Measurements from ENCODE around the gene FKBP15. TPM values are rescaled to one million over a fixed set of nuclear protein-coding genes. Genes with fewer than 3 reads are reported as not detected.
"Not testable (repeated sequence)": the region's sequence is repeated elsewhere in the genome, so short reads cannot be mapped to it uniquely, and the experiment has no call there.

The FKBP15 gene
- total RNA-seq, 1 experiment from 2014 or later, result 23.5 TPM

DNA sequence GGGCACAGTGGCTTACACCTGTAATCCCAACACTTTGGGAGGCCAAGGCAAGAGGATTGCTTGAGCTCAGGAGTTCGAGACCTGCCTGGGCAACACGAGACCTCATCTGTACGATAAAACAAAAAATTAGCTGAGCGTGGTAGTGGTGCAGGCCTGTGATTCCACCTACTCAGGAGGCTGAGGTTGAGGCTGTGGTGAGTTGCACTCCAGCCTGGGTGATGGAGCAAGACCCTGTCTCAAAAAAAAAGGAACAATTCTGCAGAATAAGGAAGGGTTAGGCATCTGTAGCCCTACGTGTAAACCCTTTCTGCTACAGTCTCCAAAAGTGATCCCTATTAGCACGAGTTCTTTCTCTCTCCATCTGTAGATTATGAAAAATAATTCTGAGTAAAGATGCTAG is 34.4 kb upstream of the FKBP15 start:
- no peak overlapping the region for H3K4me3 ChIP-seq (ENCODE audit: low read depth, low read length, poor library complexity, severe bottlenecking)
- DNase-seq (ENCODE audit: low spot score), result no peak
- CTCF ChIA-PET, result no interaction called here
- TF ChIP-seq EZH2 (IDR thresholded peaks at IDR 0.05; ENCODE audit: borderline replicate concordance, low read depth, low read length, poor library complexity, severe bottlenecking), result no peak
- TF ChIP-seq, protein P1, sequence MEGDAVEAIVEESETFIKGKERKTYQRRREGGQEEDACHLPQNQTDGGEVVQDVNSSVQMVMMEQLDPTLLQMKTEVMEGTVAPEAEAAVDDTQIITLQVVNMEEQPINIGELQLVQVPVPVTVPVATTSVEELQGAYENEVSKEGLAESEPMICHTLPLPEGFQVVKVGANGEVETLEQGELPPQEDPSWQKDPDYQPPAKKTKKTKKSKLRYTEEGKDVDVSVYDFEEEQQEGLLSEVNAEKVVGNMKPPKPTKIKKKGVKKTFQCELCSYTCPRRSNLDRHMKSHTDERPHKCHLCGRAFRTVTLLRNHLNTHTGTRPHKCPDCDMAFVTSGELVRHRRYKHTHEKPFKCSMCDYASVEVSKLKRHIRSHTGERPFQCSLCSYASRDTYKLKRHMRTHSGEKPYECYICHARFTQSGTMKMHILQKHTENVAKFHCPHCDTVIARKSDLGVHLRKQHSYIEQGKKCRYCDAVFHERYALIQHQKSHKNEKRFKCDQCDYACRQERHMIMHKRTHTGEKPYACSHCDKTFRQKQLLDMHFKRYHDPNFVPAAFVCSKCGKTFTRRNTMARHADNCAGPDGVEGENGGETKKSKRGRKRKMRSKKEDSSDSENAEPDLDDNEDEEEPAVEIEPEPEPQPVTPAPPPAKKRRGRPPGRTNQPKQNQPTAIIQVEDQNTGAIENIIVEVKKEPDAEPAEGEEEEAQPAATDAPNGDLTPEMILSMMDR (conservative IDR thresholded peaks at IDR 0.05; ENCODE audit: low read depth, low read length), result no peak
- peaks cover 23% of the 10 kb centered on the region for H3K36me3 ChIP-seq (ENCODE audit: insufficient read depth, low read length, poor library complexity, severe bottlenecking)
- no peaks in the 10 kb centered on the region for H3K27me3 ChIP-seq (replicated peaks; ENCODE audit: insufficient read depth, low read depth, low read length, poor library complexity)
- no peaks in the 10 kb centered on the region for H3K9me3 ChIP-seq (ENCODE audit: low read depth, low read length, poor library complexity, severe bottlenecking)
- H3K27ac ChIP-seq (ENCODE audit: low read depth, low read length, poor library complexity, severe bottlenecking), result no peak overlapping the region
- POLR2A ChIA-PET (ENCODE audit: low non-redundant PET), result no interaction called here
- intact Hi-C loops (cut with micrococcal nuclease; ENCODE audit: unreplicated experiment), result no loop called here
- no peaks in the 10 kb centered on the region for H3K4me1 ChIP-seq (ENCODE audit: insufficient read depth, low read length, poor library complexity, severe bottlenecking)
- BruUV-seq (replicated peaks), result no TSS peak

GRCh38 chr9:113254991-113255390 is 33.9 kb upstream of the FKBP15 start:
- intact Hi-C loops (cut with micrococcal nuclease; ENCODE audit: unreplicated experiment), result no loop called here
- no peak for DNase-seq (ENCODE audit: low spot score)
- H3K4me1 ChIP-seq (ENCODE audit: insufficient read depth, low read length, poor library complexity, severe bottlenecking), result no peaks in the 10 kb centered on the region
- no peaks in the 10 kb centered on the region for H3K27me3 ChIP-seq (replicated peaks; ENCODE audit: insufficient read depth, low read depth, low read length, poor library complexity)
- TF ChIP-seq EZH2 (IDR thresholded peaks at IDR 0.05; ENCODE audit: borderline replicate concordance, low read depth, low read length, poor library complexity, severe bottlenecking), result no peak
- TF ChIP-seq, protein P1 (conservative IDR thresholded peaks at IDR 0.05; ENCODE audit: low read depth, low read length), result no peak
- H3K9me3 ChIP-seq (ENCODE audit: low read depth, low read length, poor library complexity, severe bottlenecking), result no peaks in the 10 kb centered on the region
- no peak overlapping the region for H3K4me3 ChIP-seq (ENCODE audit: low read depth, low read length, poor library complexity, severe bottlenecking)
- H3K36me3 ChIP-seq (ENCODE audit: insufficient read depth, low read length, poor library complexity, severe bottlenecking), result peaks cover 23% of the 10 kb centered on the region
- no peak overlapping the region for H3K27ac ChIP-seq (ENCODE audit: low read depth, low read length, poor library complexity, severe bottlenecking)
- POLR2A ChIA-PET (ENCODE audit: low non-redundant PET), result no interaction called here
- CTCF ChIA-PET, result no interaction called here
- BruUV-seq (replicated peaks), result no TSS peak

- Histone ChIP-seq H3K36me3 (ENCODE audit: insufficient read depth, low read length, poor library complexity, severe bottlenecking) (no peaks in the 10 kb centered on the region), H3K27ac (ENCODE audit: low read depth, low read length, poor library complexity, severe bottlenecking) (no peak overlapping the region), H3K9me3 (ENCODE audit: low read depth, low read length, poor library complexity, severe bottlenecking) (no peaks in the 10 kb centered on the region), H3K4me3 (ENCODE audit: low read depth, low read length, poor library complexity, severe bottlenecking) (no peak overlapping the region), H3K4me1 (ENCODE audit: insufficient read depth, low read length, poor library complexity, severe bottlenecking) (no peaks in the 10 kb centered on the region), H3K27me3 (replicated peaks; ENCODE audit: insufficient read depth, low read depth, low read length, poor library complexity) (no peaks in the 10 kb centered on the region)
- ChIA-PET CTCF (no interaction called here), POLR2A (ENCODE audit: low non-redundant PET) (no interaction called here)
- intact Hi-C loops (cut with micrococcal nuclease; ENCODE audit: unreplicated experiment), result no loop called here
- BruUV-seq (replicated peaks), result no TSS peak
- DNase-seq (ENCODE audit: low spot score), result no peak
- no peak for TF ChIP-seq EZH2 (IDR thresholded peaks at IDR 0.05; ENCODE audit: borderline replicate concordance, low read depth, low read length, poor library complexity, severe bottlenecking)
- TF ChIP-seq, protein P1 (conservative IDR thresholded peaks at IDR 0.05; ENCODE audit: low read depth, low read length), result no peak
Observed at GRCh38 chr9:113250807-113251206, 29.7 kb upstream of the FKBP15 start.

DNA sequence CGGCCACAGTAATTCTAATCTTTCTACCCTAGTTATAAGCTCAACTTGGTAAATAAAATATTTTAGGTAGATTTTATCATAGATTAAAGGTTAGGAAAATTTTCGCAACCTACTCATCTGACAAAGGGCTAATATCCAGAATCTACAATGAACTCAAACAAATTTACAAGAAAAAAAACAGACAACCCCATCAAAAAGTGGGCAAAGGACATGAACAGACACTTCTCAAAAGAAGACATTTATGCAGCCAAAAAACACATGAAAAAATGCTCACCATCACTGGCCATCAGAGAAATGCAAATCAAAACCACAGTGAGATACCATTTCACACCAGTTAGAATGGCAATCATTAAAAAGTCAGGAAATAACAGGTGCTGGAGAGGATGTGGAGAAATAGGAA is 28.6 kb upstream of the FKBP15 start:
- H3K4me1 ChIP-seq (ENCODE audit: insufficient read depth, low read length, poor library complexity, severe bottlenecking); H3K27me3 ChIP-seq (replicated peaks; ENCODE audit: insufficient read depth, low read depth, low read length, poor library complexity); DNase-seq (ENCODE audit: low spot score); H3K27ac ChIP-seq (ENCODE audit: low read depth, low read length, poor library complexity, severe bottlenecking); H3K9me3 ChIP-seq (ENCODE audit: low read depth, low read length, poor library complexity, severe bottlenecking); H3K4me3 ChIP-seq (ENCODE audit: low read depth, low read length, poor library complexity, severe bottlenecking); CTCF ChIA-PET; intact Hi-C loops (cut with micrococcal nuclease; ENCODE audit: unreplicated experiment); POLR2A ChIA-PET (ENCODE audit: low non-redundant PET); H3K36me3 ChIP-seq (ENCODE audit: insufficient read depth, low read length, poor library complexity, severe bottlenecking); BruUV-seq (replicated peaks): not testable (repeated sequence)

Measured in A673 (cell line).